ENCODE measurements around the gene ZNF18. TPM values are rescaled to one million over a fixed set of nuclear protein-coding genes. Genes with fewer than 3 reads are reported as not detected.

The ZNF18 gene
- total and polyA plus RNA-seq, 2 donors (not counting 3 experiments of a cell fraction or from before 2014, with no cell fraction given): 2.3 to 5.8 TPM

DNA sequence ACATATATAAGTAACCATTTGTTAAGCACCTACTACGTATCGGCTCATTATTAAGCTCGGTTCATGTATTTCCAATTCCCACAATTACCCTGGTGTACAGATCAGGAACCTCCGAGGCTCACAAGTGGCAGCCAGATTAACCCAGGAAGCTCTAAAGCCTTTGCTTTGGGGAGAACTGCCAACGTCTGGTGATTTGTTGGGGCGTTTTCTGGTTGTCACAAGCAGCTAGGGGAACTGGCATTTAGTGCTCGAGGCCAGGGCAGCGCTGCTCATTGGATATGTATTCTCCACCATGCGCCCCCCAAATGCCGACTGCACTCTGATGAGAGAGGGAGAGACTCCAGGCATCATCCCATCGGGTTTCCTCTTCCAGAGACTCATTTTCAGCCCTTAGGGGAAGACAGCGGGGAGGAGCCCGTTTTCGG, 541 bp downstream of the ZNF18 start:
- H3K4me3 ChIP-seq (replicated peaks in 1 of 3; ENCODE audit: insufficient read depth in 1 of 3, low read depth in 1 of 3, low read length in 3 of 3): peak overlapping the region; percentile 91 to 95 (median 92)
- H3K79me2 ChIP-seq (ENCODE audit: control insufficient read depth, insufficient read depth, low read length): no peaks in the 10 kb centered on the region
- DNase-seq (ENCODE audit: low read depth, low spot score) (peak; percentile 61), FAIRE-seq (peak; percentile 76)
- TF ChIP-seq FOS (IDR thresholded peaks at IDR 0.05; ENCODE audit: borderline replicate concordance, insufficient read depth, low read length) (no peak), JUN (IDR thresholded peaks at IDR 0.05; ENCODE audit: borderline replicate concordance, insufficient read depth, insufficient read length, low read depth) (no peak), POLR2A (IDR thresholded peaks at IDR 0.05; ENCODE audit: low read depth, low read length) (no peak), GATA2 (IDR thresholded peaks at IDR 0.05; ENCODE audit: insufficient read depth, insufficient read length, low read depth, low read length) (no peak), MYC (IDR thresholded peaks at IDR 0.05; ENCODE audit: low read depth, low read length) (no peak), POLR2AphosphoS5 (IDR thresholded peaks at IDR 0.05; ENCODE audit: insufficient read depth, low read depth, low read length) (no peak), EZH2 (IDR thresholded peaks at IDR 0.05; ENCODE audit: borderline replicate concordance, low read depth, low read length, severe bottlenecking) (no peak)
- TF ChIP-seq, protein P1, sequence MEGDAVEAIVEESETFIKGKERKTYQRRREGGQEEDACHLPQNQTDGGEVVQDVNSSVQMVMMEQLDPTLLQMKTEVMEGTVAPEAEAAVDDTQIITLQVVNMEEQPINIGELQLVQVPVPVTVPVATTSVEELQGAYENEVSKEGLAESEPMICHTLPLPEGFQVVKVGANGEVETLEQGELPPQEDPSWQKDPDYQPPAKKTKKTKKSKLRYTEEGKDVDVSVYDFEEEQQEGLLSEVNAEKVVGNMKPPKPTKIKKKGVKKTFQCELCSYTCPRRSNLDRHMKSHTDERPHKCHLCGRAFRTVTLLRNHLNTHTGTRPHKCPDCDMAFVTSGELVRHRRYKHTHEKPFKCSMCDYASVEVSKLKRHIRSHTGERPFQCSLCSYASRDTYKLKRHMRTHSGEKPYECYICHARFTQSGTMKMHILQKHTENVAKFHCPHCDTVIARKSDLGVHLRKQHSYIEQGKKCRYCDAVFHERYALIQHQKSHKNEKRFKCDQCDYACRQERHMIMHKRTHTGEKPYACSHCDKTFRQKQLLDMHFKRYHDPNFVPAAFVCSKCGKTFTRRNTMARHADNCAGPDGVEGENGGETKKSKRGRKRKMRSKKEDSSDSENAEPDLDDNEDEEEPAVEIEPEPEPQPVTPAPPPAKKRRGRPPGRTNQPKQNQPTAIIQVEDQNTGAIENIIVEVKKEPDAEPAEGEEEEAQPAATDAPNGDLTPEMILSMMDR (IDR thresholded peaks at IDR 0.05; ENCODE audit: extremely low read depth in 1 of 2, insufficient read depth in 1 of 2, low read depth in 1 of 2, low read length in 2 of 2): no peak
- TF ChIP-seq, protein P2, sequence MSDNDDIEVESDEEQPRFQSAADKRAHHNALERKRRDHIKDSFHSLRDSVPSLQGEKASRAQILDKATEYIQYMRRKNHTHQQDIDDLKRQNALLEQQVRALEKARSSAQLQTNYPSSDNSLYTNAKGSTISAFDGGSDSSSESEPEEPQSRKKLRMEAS (IDR thresholded peaks at IDR 0.05; ENCODE audit: insufficient read depth, insufficient read length): no peak
- ChIA-PET CTCF (interaction anchor here (0.7 to 2.7 kb wide), 10 partner anchors 8 to 1266 kb away, joined by 3 to 22 read pairs (median 6); partner anchors contain the start of genes MAP2K4 and TMEM220), POLR2A (interaction anchor here (0.6 to 3.3 kb wide), 9 partner anchors 14 to 1021 kb away, joined by 3 to 44 read pairs (median 3); partner anchors contain the start of genes ELAC2 and MAP2K4)
- TSS peak; percentile 38 for BruUV-seq (replicated peaks)
- peak overlapping the region; percentile 82 for H3K9ac ChIP-seq (replicated peaks; ENCODE audit: extremely low read depth, insufficient read depth, low read length)
- no peaks in the 10 kb centered on the region for H3K9me1 ChIP-seq (replicated peaks; ENCODE audit: control insufficient read depth, extremely low read depth, insufficient read depth, low read length)
- intact Hi-C loops (cut with micrococcal nuclease): loop anchor here (1.0 to 2.0 kb wide), 2 partner anchors 24 to 1022 kb away; partner anchors contain the start of genes ELAC2 and MAP2K4
- H3K4me2 ChIP-seq (ENCODE audit: insufficient read depth, low read length): peak overlapping the region; percentile 98
- no peaks in the 10 kb centered on the region for H3K9me3 ChIP-seq (replicated peaks; ENCODE audit: control insufficient read depth, insufficient read depth, low read length)
- peaks cover 0 to 6% of the 10 kb centered on the region in 2 experiments for H3K36me3 ChIP-seq (ENCODE audit: control insufficient read depth in 2 of 2, extremely low read depth in 1 of 2, insufficient read depth in 2 of 2, low read length in 2 of 2)
- peaks cover 3% of the 10 kb centered on the region for H3K4me1 ChIP-seq (ENCODE audit: control insufficient read depth, extremely low read depth, insufficient read depth, low read length)
- no peaks in the 10 kb centered on the region for H4K20me1 ChIP-seq (replicated peaks; ENCODE audit: control insufficient read depth, extremely low read depth, insufficient read depth, low read length)
- peak overlapping the region; percentile 54 for H3K27ac ChIP-seq (ENCODE audit: insufficient read depth, low read depth, low read length)
- peak overlapping the region; percentile 94 for H2AFZ ChIP-seq (ENCODE audit: low read depth, low read length)
- dilution Hi-C loops (cut with MboI; ENCODE audit: extremely low pct_ligation_motif_present, low sequenced_read_pairs): no loop called here
- H3K27me3 ChIP-seq (ENCODE audit: control insufficient read depth in 2 of 2, insufficient read depth in 2 of 2, low read length in 2 of 2): peaks cover 0 to 2% of the 10 kb centered on the region in 2 experiments
